DOHH2 (cell line): ENCODE measurements around the gene DOCK11.

Experiments used
- H3F3A ChIP-seq: fragments of 200-600 bp; sonication (generic), shearing (Covaris generic); 2 replicates; pipeline ENCODE4 v1.6.0; 2016; ENCODE audit warnings: antibody characterized with exemption, mild to moderate bottlenecking; ENCODE audit not compliant: control insufficient read depth, insufficient read depth
- H3K27ac ChIP-seq: fragments of 200-600 bp; sonication (generic); 2 replicates; pipeline ENCODE4 v1.5.1; 2014; ENCODE audit warnings: low read depth, mild to moderate bottlenecking, low read length, moderate library complexity
- H3K27me3 ChIP-seq: fragments of 200-600 bp; sonication (generic); 2 replicates; pipeline ENCODE4 v1.6.1; 2014; ENCODE audit warnings: mild to moderate bottlenecking, low read length, mixed read lengths; ENCODE audit not compliant: control insufficient read depth
- H3K36me3 ChIP-seq: fragments of 200-600 bp; sonication (generic); 2 replicates; pipeline ENCODE4 v1.6.1; 2014; ENCODE audit warnings: mild to moderate bottlenecking, low read length, moderate library complexity, mixed read lengths; ENCODE audit not compliant: control insufficient read depth
- H3K4me1 ChIP-seq: fragments of 200-600 bp; sonication (generic); 2 replicates; pipeline ENCODE4 v1.6.1; 2014; ENCODE audit warnings: mild to moderate bottlenecking, low read length, mixed read lengths; ENCODE audit not compliant: control insufficient read depth
- H3K4me2 ChIP-seq: fragments of 200-600 bp; sonication (generic); 2 replicates; pipeline ENCODE4 v1.6.0; 2014; ENCODE audit warnings: mild to moderate bottlenecking, low read length, moderate library complexity
- H3K4me3 ChIP-seq: fragments of 200-600 bp; sonication (generic); 2 replicates; pipeline ENCODE4 v1.5.1; 2014; ENCODE audit warnings: mild to moderate bottlenecking, low read length, mixed read lengths
- H3K79me2 ChIP-seq: fragments of 200-600 bp; sonication (generic); 2 replicates; pipeline ENCODE4 v1.6.1; 2014; ENCODE audit warnings: mild to moderate bottlenecking, low read length, mixed read lengths; ENCODE audit not compliant: control insufficient read depth
- H3K9me2 ChIP-seq: fragments of 200-600 bp; sonication (generic); replicated peaks from 2 replicates; pipeline ENCODE4 v1.6.1; 2014; ENCODE audit warnings: mild to moderate bottlenecking, low read length, mixed read lengths; ENCODE audit not compliant: control insufficient read depth
- H3K9me3 ChIP-seq: fragments of 200-600 bp; sonication (generic); 2 replicates; pipeline ENCODE4 v1.6.1; 2014; ENCODE audit warnings: antibody characterized with exemption, low read length, mixed read lengths; ENCODE audit not compliant: control insufficient read depth, insufficient read depth
- H4K20me1 ChIP-seq: fragments of 200-600 bp; sonication (generic); 2 replicates; pipeline ENCODE4 v1.6.0; 2014; ENCODE audit warnings: low read depth, mild to moderate bottlenecking, antibody characterized with exemption, low read length, moderate library complexity; ENCODE audit not compliant: control insufficient read depth, insufficient read depth
- EZH2phosphoT487 ChIP-seq: fragments of 200-600 bp; sonication (generic); IDR thresholded peaks from 2 replicates; pipeline ENCODE4 v1.6.1; 2017; ENCODE audit warnings: borderline replicate concordance, mild to moderate bottlenecking, antibody characterized with exemption, low read length, moderate library complexity, mixed read lengths
- TF ChIP-seq, protein P1 (sequence below): fragments of 200-600 bp; sonication (generic); IDR thresholded peaks from one replicate; pipeline ENCODE4 v1.5.1; 2014; ENCODE audit warnings: antibody characterized with exemption, mild to moderate bottlenecking, low read depth, low read length; ENCODE audit not compliant: poor library complexity, severe bottlenecking

Gene DOCK11

DNA sequence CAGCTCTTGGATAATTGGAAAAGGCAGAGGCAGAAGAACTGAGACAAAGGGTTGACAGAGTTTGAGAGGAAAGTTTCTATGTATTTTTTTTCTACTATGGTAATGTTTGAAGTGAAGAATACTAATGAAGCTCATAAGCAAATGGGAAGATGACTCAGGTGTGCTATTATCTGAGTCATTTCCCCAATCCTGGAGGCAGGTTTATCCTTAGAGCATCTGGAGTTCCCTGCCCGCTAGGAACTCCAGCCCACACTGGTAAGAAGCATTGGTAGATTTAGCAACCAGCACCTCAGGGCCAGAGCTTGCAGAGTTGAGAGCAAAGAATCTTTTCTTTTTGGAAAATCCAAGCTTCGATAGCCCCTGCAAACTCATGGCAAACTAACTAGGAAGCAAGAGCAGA is 55.2 kb downstream of the DOCK11 start:
- H3K36me3 ChIP-seq, result no peaks in the 10 kb centered on the region
- no peaks in the 10 kb centered on the region for H3K79me2 ChIP-seq
- H3K4me3 ChIP-seq, result no peak overlapping the region
- no peaks in the 10 kb centered on the region for H3K9me3 ChIP-seq
- no peaks in the 10 kb centered on the region for H3K4me1 ChIP-seq
- TF ChIP-seq, protein P1, sequence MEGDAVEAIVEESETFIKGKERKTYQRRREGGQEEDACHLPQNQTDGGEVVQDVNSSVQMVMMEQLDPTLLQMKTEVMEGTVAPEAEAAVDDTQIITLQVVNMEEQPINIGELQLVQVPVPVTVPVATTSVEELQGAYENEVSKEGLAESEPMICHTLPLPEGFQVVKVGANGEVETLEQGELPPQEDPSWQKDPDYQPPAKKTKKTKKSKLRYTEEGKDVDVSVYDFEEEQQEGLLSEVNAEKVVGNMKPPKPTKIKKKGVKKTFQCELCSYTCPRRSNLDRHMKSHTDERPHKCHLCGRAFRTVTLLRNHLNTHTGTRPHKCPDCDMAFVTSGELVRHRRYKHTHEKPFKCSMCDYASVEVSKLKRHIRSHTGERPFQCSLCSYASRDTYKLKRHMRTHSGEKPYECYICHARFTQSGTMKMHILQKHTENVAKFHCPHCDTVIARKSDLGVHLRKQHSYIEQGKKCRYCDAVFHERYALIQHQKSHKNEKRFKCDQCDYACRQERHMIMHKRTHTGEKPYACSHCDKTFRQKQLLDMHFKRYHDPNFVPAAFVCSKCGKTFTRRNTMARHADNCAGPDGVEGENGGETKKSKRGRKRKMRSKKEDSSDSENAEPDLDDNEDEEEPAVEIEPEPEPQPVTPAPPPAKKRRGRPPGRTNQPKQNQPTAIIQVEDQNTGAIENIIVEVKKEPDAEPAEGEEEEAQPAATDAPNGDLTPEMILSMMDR, result no peak
- TF ChIP-seq EZH2phosphoT487, result no peak
- H4K20me1 ChIP-seq, result no peaks in the 10 kb centered on the region
- no peak overlapping the region for H3K4me2 ChIP-seq
- no peak overlapping the region for H3K27ac ChIP-seq
- no peaks in the 10 kb centered on the region for H3K27me3 ChIP-seq
- no peaks in the 10 kb centered on the region for H3F3A ChIP-seq
- H3K9me2 ChIP-seq, result no peaks in the 10 kb centered on the region

DNA sequence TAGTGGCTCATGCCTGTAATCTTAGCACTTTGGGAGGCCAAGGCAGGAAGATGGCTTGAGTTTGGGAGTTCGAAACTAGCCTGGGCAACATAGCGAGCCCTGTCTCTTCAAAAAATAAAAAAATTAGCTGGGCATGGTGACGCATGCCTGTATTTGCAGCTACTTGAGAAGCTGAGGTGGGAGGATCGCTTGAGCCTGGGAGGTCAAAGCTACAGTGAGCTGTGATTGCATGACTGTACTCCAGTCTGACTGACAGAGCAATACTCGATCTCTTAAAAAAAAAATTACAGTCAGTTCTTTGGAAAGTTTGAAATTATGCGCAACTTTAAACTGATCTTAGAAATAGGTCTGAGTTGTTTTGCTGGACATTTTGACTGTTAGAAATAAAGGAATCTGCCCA is 55.8 kb downstream of the DOCK11 start:
- no peak overlapping the region for H3K4me3 ChIP-seq
- H3K36me3 ChIP-seq, result no peaks in the 10 kb centered on the region
- TF ChIP-seq, protein P1, result no peak
- no peak for TF ChIP-seq EZH2phosphoT487
- no peaks in the 10 kb centered on the region for H4K20me1 ChIP-seq
- H3K9me3 ChIP-seq, result no peaks in the 10 kb centered on the region
- no peak overlapping the region for H3K27ac ChIP-seq
- H3K4me2 ChIP-seq, result no peak overlapping the region
- H3K9me2 ChIP-seq, result no peaks in the 10 kb centered on the region
- no peaks in the 10 kb centered on the region for H3K4me1 ChIP-seq
- H3K79me2 ChIP-seq, result no peaks in the 10 kb centered on the region
- H3F3A ChIP-seq, result no peaks in the 10 kb centered on the region
- H3K27me3 ChIP-seq, result no peaks in the 10 kb centered on the region

DNA sequence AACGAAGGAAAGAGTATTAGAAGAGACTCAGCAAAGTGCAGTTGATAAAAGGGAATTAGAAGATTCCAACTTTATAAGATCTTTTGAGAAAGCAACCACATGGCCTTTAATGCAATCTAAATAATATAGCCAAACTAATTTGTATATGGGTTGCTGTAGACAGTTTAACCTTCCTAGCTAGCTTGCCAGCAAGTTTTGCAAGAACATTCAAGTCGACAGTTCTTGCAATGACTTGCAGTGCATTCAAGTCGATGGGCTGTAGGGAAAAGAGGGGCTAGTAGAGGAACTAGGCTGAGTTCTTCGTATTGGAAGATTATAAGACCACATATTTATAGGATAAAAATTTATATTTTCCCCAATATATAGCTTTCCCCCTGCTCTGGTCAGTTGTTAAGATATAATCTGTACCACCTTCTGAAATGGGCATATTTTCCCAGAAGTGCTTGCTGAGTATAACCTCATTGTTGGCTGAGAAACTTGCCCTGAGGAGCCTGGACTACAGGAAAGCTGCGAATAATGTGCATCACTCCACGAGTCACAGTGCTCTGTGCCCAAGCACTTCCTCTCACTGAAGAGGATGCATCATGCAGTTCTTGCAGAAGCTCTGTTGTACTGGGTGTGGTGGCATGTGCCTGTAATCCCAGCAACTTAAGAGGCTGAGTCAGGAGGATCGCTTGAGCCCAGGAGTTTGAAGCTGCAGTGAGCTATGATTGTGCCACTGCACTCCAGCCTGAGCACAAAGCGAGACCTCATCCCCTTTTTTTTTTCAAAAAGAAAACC is 56.7 kb downstream of the DOCK11 start:
- Histone ChIP-seq H4K20me1 (no peaks in the 10 kb centered on the region), H3K27me3 (no peaks in the 10 kb centered on the region), H3K36me3 (no peaks in the 10 kb centered on the region), H3K9me2 (no peaks in the 10 kb centered on the region), H3K4me2 (no peak overlapping the region), H3K79me2 (no peaks in the 10 kb centered on the region), H3K27ac (no peak overlapping the region), H3F3A (no peaks in the 10 kb centered on the region), H3K4me3 (no peak overlapping the region), H3K4me1 (no peaks in the 10 kb centered on the region), H3K9me3 (no peaks in the 10 kb centered on the region)
- TF ChIP-seq EZH2phosphoT487, result no peak
- TF ChIP-seq, protein P1, result no peak
